ENCODE data around the gene TLR5.

- no peak for TF ChIP-seq CTCF (IDR thresholded peaks at IDR 0.05)
- no peak for TF ChIP-seq POLR2A (IDR thresholded peaks at IDR 0.05)
- TF ChIP-seq POLR2AphosphoS5 (IDR thresholded peaks at IDR 0.05): no peak
These were observed 24.6 kb downstream of the TLR5 start for GRCh38 chr1:223118418-223118817.
